DMS79 treated with DMSO at 0.1 percent for 48 hours (cell line): ENCODE results near the gene LIN7A.

ENCODE experiments used
- DNase-seq: peaks from one replicate; lab custom pipeline; 2025; lab: John Stamatoyannopoulos, UW

The LIN7A gene

GRCh38 chr12:80920006-80920405 lies 17.7 kb downstream of the LIN7A start:
- no peak for DNase-seq

DNA sequence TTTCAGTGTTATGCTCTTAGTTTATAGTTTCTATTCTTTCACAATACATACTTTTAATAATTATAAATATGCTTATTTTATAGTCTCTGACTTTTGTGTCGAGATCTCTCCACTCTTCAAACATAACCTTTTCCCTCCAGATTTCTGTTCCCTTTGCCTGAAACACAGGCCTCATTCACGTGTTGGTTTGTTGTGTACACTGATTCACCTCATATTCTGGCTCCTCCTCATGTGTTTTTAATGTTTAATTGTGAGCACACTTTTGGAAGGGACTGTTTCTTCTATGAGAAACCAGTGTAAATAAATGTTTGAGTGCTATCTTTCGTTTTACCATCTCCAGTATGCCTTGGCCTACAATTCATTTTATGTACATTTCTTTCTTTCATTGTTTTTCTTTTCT lies 20.1 kb downstream of the LIN7A start:
- no peak for DNase-seq

DNA sequence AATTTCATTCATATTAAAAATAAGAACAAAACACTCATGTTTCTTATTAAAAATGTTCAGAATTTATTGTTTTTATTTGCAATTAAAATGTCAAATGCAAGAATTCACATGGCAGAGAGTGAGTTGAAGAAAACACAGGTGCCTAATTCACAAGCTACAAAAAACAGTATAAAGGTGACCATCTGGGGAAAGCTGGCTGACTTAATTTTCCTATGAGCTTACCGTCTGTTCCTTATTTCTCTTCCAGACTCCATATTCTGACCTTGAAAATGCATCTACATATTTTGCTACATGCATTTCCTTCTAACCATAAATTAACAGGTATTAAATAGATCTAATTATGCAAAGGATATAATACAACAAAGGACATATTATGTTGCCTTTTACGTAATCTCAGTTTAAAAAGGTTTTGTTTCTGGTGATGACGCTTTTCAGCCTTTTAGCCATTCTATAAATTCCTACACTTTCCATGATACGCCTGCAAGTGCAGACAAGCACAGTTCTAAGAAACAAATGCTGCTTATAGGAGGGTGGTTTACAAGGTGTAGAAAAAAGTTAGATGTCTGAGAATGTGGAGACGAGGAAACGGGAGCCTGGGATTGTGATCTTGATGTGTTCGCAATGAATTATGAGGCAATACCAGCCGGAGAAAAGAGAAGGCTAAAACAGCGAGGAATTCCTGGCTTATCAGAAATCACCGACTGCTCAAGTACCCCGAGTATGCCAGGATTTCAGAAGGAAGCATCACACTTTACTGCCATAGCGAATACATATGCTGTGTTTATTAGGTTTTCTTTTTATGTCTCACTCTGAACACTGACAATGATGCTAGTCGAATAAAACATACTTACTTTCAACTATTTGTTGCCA lies 24.6 kb downstream of the LIN7A start:
- no peak for DNase-seq

GRCh38 chr12:80909370-80909769 lies 28.4 kb downstream of the LIN7A start:
- no peak for DNase-seq

DNA sequence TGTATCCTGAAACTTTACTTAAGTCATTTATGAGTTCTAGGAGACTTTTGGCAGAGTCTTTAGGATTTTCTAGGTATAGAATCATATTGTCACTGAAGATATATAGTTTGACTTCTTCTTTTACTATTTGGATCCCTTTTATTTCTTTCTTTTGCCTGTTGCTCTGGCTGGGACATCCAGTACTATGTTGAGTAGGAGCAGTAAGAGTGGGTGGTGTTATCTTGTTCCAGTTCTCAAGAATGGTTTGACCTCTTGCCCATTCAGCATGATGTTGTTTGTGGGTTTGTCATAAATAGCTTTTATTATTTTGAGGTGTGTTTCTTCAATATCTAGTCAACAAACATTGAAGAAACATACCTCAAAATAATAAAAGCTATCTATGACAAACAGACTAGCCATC lies 35.0 kb downstream of the LIN7A start:
- no peak for DNase-seq

DNA sequence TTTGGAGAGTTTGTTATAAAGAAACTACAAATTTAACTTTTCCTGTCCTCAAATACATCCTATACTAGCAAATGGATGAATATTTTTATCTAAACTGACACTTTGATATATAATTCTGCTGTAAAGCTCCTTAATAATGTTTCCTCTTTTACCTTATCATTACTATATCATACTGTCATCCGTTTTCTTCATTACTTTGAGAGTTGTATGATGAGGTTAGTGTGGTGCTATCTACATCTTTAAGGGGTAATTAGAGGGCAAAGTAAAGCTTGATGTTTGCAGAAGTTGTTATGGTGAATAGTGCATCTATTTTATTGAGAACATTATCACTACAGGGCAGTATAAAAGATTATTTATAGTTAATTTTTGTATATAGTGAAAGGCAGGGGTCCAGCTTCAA lies 36.1 kb downstream of the LIN7A start:
- DNase-seq, result no peak

DNA sequence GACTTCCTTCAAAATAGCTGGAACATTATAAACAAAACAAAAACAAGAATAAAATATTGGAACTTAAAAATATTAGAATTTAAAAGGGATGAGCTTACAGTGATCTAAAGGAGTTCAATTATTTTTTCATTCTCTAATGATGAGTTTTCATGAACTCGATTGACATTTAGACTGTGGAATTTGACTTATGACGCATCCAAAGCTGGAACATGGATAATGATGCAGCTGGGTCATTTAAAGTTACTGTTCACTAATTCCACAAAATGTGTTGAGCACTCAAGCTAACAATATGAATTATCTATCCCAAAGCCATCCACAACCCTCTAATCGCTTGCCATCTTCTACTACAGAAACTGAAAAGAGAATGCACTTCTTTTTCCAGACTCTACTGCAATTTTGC lies 42.5 kb downstream of the LIN7A start:
- no peak for DNase-seq

DNA sequence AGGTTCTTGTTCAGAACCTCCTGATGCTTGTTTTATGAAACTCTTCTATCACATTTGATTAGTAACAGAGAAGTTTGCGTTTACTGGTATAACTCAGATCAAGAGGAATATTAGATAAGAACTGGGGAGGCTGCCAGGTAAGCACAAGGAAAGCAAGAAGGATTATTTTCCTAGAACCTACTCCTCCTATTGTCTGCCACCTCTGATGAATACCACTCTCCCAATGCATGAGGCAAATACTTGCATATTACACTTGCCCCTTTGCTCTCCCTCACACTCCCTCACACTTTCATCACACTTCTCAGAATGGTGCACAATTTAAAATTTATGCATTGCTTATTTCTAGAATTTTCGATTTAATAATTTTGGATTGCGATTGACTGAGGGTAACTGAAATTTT lies 43.6 kb downstream of the LIN7A start:
- no peak for DNase-seq

- DNase-seq, result no peak
Observed at GRCh38 chr12:80892597-80893445, 44.9 kb downstream of the LIN7A start.

GRCh38 chr12:80884651-80885050 lies 53.1 kb downstream of the LIN7A start:
- DNase-seq, result no peak

DNA sequence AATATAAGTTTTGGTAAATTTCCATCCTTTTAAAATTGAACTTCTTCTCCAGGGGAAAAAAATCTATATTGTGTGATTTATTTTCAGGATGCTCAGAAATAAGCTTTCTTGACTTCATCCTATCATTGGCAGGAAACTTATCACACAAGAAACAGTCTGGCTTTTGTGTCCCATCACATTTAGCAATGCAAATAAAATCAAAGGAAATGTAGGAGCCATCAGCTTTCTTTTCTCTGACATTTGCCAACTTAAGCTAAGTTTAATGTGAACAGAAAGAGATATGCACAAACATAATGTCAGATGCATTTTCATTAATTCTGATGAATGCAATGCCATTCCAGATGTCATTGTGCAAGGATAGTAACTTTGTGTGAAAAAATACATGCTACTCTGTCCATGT lies 56.6 kb downstream of the LIN7A start:
- DNase-seq, result no peak

- peak; percentile 88 for DNase-seq
Observed at GRCh38 chr12:80878452-80878851, 59.3 kb downstream of the LIN7A start.

DNA sequence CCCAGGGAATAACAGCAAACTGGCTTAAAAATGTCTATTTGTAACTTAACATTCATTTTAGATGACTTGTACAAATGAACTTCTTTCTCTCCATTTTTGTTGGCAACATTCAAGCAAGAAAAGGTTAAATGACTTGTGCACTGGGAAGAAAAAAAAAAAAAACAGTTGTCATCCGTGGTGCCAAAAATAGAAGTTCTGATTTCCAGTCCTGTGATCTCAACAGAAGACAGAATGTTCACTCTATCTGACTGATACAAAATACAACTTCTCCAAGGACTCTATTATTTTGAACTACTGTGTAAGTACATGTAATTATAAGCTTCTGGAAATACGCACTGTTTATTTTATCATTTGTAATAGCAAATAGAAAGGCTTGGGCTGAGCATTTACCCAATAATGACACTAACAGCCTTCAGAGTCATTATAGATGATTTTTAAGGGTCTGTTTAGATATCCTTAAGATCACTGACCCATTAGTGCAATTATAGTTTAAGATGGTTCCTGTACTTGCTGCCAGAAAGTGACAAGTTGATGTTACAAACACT lies 59.9 kb downstream of the LIN7A start:
- peak; percentile 88 for DNase-seq

GRCh38 chr12:80872053-80872452 lies 65.7 kb downstream of the LIN7A start:
- DNase-seq, result no peak

GRCh38 chr12:80869264-80869663 lies 68.5 kb downstream of the LIN7A start:
- DNase-seq, result no peak

DNA sequence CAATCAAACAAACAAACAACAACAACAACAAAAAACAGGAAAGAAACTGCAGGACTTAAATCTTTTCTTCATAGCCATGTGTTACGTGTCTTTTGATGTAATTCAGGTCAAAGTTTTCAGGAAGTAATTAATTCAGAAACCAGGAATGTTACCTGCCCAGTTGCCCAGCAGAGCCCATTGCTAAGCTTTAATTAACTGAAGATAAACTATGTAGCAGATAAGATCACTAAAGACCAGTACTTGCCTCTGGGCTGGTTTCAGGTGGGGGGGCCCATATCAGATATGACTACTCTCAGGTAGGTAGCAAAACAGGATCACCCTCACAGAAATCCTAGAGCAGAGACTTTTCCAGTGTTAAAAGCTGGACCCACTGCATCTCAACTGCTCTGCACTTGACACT lies 69.2 kb downstream of the LIN7A start:
- no peak for DNase-seq

GRCh38 chr12:80867941-80868340 lies 69.8 kb downstream of the LIN7A start:
- no peak for DNase-seq

GRCh38 chr12:80864046-80864735 lies 73.5 kb downstream of the LIN7A start:
- no peak for DNase-seq

GRCh38 chr12:80862531-80862930 lies 75.2 kb downstream of the LIN7A start:
- no peak for DNase-seq

DNA sequence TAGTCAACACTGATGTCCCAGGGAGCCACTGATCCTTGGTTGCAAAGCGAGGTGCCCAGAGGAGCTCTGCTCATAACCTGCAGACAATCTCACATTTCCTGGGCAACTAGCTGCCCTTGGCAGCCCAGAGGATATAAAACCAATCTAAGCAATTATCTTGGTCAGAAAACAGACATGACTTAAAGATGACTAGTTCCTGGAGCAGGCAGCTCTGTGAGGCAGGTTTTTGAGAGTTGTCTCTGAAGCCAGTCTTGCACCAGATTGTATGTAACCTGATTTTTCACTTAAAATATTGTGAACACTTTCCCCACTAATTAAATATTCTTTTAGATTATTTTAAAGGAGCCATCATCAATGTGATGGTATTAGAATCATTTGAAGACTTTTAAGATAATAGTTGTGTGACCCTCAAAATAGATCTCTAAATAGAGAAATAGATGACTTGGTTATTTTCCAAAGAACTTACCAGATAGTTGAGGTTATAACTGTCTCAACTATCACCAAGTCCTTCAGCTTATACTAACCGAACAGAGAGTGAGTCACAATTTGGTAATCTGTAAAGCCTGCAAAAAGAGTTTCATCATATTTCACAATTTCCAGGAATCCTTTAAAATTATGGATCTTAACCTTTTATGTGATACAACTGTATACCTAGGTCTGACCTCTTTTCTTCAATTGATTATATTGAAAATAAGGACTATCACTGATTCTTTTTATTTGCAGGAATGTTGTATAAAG lies 75.9 kb downstream of the LIN7A start:
- DNase-seq, result no peak

- no peak for DNase-seq
Observed at GRCh38 chr12:80860928-80861327, 76.8 kb downstream of the LIN7A start.

- DNase-seq, result no peak
Observed at GRCh38 chr12:80860206-80860605, 77.5 kb downstream of the LIN7A start.
